DOHH2 (cell line): Measurements from ENCODE around the gene CDKN1A.
"Not testable (repeated sequence)": the region's sequence is repeated elsewhere in the genome, so short reads cannot be mapped to it uniquely, and the experiment has no call there.

Source experiments
- H3F3A ChIP-seq: fragments of 200-600 bp; sonication (generic), shearing (Covaris generic); 2 replicates; pipeline ENCODE4 v1.6.0; 2016; ENCODE audit warnings: antibody characterized with exemption, mild to moderate bottlenecking; ENCODE audit not compliant: control insufficient read depth, insufficient read depth
- H3K27ac ChIP-seq: fragments of 200-600 bp; sonication (generic); 2 replicates; pipeline ENCODE4 v1.5.1; 2014; ENCODE audit warnings: low read depth, mild to moderate bottlenecking, low read length, moderate library complexity
- H3K27me3 ChIP-seq: fragments of 200-600 bp; sonication (generic); 2 replicates; pipeline ENCODE4 v1.6.1; 2014; ENCODE audit warnings: mild to moderate bottlenecking, low read length, mixed read lengths; ENCODE audit not compliant: control insufficient read depth
- H3K36me3 ChIP-seq: fragments of 200-600 bp; sonication (generic); 2 replicates; pipeline ENCODE4 v1.6.1; 2014; ENCODE audit warnings: mild to moderate bottlenecking, low read length, moderate library complexity, mixed read lengths; ENCODE audit not compliant: control insufficient read depth
- H3K4me1 ChIP-seq: fragments of 200-600 bp; sonication (generic); 2 replicates; pipeline ENCODE4 v1.6.1; 2014; ENCODE audit warnings: mild to moderate bottlenecking, low read length, mixed read lengths; ENCODE audit not compliant: control insufficient read depth
- H3K4me2 ChIP-seq: fragments of 200-600 bp; sonication (generic); 2 replicates; pipeline ENCODE4 v1.6.0; 2014; ENCODE audit warnings: mild to moderate bottlenecking, low read length, moderate library complexity
- H3K4me3 ChIP-seq: fragments of 200-600 bp; sonication (generic); 2 replicates; pipeline ENCODE4 v1.5.1; 2014; ENCODE audit warnings: mild to moderate bottlenecking, low read length, mixed read lengths
- H3K79me2 ChIP-seq: fragments of 200-600 bp; sonication (generic); 2 replicates; pipeline ENCODE4 v1.6.1; 2014; ENCODE audit warnings: mild to moderate bottlenecking, low read length, mixed read lengths; ENCODE audit not compliant: control insufficient read depth
- H3K9me2 ChIP-seq: fragments of 200-600 bp; sonication (generic); replicated peaks from 2 replicates; pipeline ENCODE4 v1.6.1; 2014; ENCODE audit warnings: mild to moderate bottlenecking, low read length, mixed read lengths; ENCODE audit not compliant: control insufficient read depth
- H3K9me3 ChIP-seq: fragments of 200-600 bp; sonication (generic); 2 replicates; pipeline ENCODE4 v1.6.1; 2014; ENCODE audit warnings: antibody characterized with exemption, low read length, mixed read lengths; ENCODE audit not compliant: control insufficient read depth, insufficient read depth
- H4K20me1 ChIP-seq: fragments of 200-600 bp; sonication (generic); 2 replicates; pipeline ENCODE4 v1.6.0; 2014; ENCODE audit warnings: low read depth, mild to moderate bottlenecking, antibody characterized with exemption, low read length, moderate library complexity; ENCODE audit not compliant: control insufficient read depth, insufficient read depth
- EZH2phosphoT487 ChIP-seq: fragments of 200-600 bp; sonication (generic); IDR thresholded peaks from 2 replicates; pipeline ENCODE4 v1.6.1; 2017; ENCODE audit warnings: borderline replicate concordance, mild to moderate bottlenecking, antibody characterized with exemption, low read length, moderate library complexity, mixed read lengths
- TF ChIP-seq, protein P1 (sequence below): fragments of 200-600 bp; sonication (generic); IDR thresholded peaks from one replicate; pipeline ENCODE4 v1.5.1; 2014; ENCODE audit warnings: antibody characterized with exemption, mild to moderate bottlenecking, low read depth, low read length; ENCODE audit not compliant: poor library complexity, severe bottlenecking

The CDKN1A gene

DNA sequence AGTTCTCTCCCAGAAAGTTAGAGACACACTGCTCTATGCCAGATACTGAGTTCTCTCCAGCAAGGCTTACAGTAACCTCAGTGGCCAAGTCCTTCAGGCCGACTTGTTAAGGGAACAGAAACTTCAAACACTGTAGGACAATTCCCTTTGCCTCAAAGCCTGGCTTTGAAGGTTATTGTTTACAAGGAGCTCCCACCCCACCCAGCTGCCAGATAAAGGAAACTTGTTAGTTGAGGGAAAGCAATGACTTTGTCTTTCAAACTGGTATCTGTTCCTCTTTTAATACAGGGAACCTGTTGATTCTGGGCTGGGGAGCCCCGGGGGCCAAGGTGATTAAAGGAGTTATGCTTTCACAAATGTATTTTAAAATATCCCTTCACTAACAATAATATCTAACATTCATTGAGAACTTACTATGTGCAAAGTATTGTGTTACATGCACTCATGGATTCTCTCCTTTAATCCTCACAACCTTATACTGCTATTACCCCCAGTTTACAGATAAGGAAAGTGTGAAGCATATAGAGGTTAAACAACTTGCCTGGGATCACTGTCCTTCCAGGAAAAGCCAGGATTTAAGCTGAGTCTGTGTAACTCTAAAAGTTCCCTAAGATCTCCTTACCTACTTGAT, 27.6 kb upstream of the CDKN1A start:
- no peaks in the 10 kb centered on the region for H4K20me1 ChIP-seq
- H3K9me3 ChIP-seq: no peaks in the 10 kb centered on the region
- no peak overlapping the region for H3K27ac ChIP-seq
- peaks cover 41% of the 10 kb centered on the region for H3K4me1 ChIP-seq
- H3K79me2 ChIP-seq: no peaks in the 10 kb centered on the region
- H3K4me2 ChIP-seq: peak overlapping the region; percentile 53
- peaks cover 6% of the 10 kb centered on the region for H3F3A ChIP-seq
- peak overlapping the region; percentile 17 for H3K4me3 ChIP-seq
- peaks cover 2% of the 10 kb centered on the region; the same call in 1 of the 2 replicates for H3K27me3 ChIP-seq
- no peaks in the 10 kb centered on the region for H3K9me2 ChIP-seq
- no peaks in the 10 kb centered on the region for H3K36me3 ChIP-seq
- no peak for TF ChIP-seq EZH2phosphoT487
- TF ChIP-seq, protein P1, sequence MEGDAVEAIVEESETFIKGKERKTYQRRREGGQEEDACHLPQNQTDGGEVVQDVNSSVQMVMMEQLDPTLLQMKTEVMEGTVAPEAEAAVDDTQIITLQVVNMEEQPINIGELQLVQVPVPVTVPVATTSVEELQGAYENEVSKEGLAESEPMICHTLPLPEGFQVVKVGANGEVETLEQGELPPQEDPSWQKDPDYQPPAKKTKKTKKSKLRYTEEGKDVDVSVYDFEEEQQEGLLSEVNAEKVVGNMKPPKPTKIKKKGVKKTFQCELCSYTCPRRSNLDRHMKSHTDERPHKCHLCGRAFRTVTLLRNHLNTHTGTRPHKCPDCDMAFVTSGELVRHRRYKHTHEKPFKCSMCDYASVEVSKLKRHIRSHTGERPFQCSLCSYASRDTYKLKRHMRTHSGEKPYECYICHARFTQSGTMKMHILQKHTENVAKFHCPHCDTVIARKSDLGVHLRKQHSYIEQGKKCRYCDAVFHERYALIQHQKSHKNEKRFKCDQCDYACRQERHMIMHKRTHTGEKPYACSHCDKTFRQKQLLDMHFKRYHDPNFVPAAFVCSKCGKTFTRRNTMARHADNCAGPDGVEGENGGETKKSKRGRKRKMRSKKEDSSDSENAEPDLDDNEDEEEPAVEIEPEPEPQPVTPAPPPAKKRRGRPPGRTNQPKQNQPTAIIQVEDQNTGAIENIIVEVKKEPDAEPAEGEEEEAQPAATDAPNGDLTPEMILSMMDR: no peak

DNA sequence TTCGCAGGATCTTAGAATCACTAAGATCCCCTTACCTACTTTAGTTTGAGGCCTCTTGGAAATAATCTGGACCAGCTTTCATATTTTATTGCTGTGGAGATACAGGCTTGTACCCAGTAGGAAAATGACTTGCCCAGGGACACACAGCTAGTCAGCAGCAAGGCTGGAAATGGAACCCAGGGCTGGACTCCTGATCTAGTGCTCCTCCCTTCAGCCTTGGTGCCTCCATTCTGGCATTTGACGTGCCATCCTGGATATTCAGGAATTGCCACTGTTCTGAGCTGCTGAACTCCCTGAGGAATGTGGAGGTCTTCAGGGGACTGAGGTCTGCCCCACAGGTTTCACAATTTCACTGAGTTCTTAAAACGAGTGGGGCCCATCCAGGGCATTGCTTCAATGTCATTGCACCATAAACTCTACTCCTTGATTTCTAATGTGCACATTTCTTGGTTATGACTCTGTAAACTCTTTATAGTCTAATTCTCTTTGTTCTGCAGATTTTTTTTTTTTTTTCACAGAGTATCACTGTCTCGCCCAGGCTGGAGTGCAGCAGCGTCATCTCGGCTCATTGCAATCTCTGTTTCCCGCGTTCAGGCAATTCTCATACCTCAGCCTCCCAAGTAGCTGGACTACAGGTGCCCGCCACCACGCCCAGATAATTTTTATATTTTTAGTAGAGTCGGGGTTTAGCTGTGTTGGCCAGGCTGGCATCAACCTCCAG, 26.7 kb upstream of the CDKN1A start:
- H3K36me3 ChIP-seq: no peaks in the 10 kb centered on the region
- H3K4me3 ChIP-seq: no peak overlapping the region
- TF ChIP-seq EZH2phosphoT487: no peak
- TF ChIP-seq, protein P1: no peak
- no peaks in the 10 kb centered on the region for H3K9me3 ChIP-seq
- peaks cover 2% of the 10 kb centered on the region; the same call in 1 of the 2 replicates for H3K27me3 ChIP-seq
- no peaks in the 10 kb centered on the region for H4K20me1 ChIP-seq
- peaks cover 47% of the 10 kb centered on the region for H3K4me1 ChIP-seq
- no peaks in the 10 kb centered on the region for H3K79me2 ChIP-seq
- H3K4me2 ChIP-seq: peak overlapping the region; percentile 53
- H3K27ac ChIP-seq: no peak overlapping the region
- no peaks in the 10 kb centered on the region for H3K9me2 ChIP-seq
- H3F3A ChIP-seq: peaks cover 6% of the 10 kb centered on the region

DNA sequence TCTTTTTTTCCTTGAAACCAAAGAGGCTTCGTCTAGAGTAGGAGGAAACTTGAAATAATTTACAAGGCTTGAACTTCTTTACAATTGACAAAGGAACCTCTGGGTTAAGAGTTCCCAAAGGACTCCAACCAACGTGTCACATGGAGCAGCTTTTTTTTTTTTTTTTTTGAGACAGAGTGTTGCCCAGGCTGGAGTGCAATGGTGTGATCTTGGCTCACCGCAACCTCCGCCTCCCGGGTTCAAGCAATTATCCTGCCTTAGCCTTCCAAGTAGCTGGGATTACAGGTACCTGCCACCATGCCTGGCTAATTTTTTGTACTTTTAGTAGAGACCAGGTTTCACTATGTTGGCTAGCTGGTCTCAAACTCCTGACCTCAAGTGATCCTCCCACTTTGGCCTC, 24.0 kb upstream of the CDKN1A start:
- H3K79me2 ChIP-seq, H3K27me3 ChIP-seq, H3K36me3 ChIP-seq, H3K4me2 ChIP-seq, H3K4me3 ChIP-seq, H3K27ac ChIP-seq, H3K9me2 ChIP-seq, H3F3A ChIP-seq, H4K20me1 ChIP-seq, H3K9me3 ChIP-seq: not testable (repeated sequence)
- H3K4me1 ChIP-seq: peaks cover 67% of the 10 kb centered on the region

DNA sequence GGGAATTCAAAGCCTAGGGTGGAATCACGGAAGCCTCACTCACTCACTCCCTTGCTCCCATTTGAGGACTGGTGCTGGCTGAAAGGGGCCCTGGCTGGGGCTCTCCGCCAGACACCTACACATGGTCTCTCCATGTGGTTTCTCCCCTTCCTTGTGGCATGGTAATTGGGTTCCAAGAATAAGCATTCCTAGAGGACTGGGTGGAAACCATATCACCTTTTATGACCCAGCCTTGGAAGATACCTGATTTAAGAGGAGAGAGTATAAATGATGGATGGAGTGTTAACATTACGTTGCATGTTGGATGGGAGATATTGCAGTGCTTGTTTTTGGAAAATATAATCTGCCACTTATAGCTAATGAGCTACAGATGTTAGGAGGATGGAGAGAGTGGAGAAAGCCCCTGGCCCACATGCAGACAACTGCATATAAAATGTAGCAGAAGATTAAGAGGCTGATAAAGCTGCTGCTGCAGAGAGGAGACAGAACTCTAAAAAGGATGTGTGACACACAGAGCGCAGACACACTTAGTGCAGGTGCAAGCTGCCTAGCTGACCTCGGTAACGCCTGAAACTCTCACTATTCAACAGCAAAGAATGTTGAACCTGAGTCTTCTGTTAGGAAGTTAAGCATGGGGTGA, 23.3 kb upstream of the CDKN1A start:
- Histone ChIP-seq H3F3A (no peaks in the 10 kb centered on the region), H3K4me3 (no peak overlapping the region), H3K79me2 (no peaks in the 10 kb centered on the region), H3K4me2 (peak overlapping the region; percentile 17; the same call in 1 of the 2 replicates), H3K27ac (no peak overlapping the region), H4K20me1 (no peaks in the 10 kb centered on the region), H3K9me2 (no peaks in the 10 kb centered on the region), H3K36me3 (no peaks in the 10 kb centered on the region), H3K9me3 (no peaks in the 10 kb centered on the region), H3K27me3 (peaks cover 11% of the 10 kb centered on the region; the same call in 1 of the 2 replicates), H3K4me1 (peaks cover 67% of the 10 kb centered on the region)
- TF ChIP-seq, protein P1: no peak
- no peak for TF ChIP-seq EZH2phosphoT487
